Measurements from ENCODE around the gene MYO18A.
"Not testable (repeated sequence)": the region's sequence is repeated elsewhere in the genome, so short reads cannot be mapped to it uniquely, and the experiment has no call there.

The MYO18A gene

DNA sequence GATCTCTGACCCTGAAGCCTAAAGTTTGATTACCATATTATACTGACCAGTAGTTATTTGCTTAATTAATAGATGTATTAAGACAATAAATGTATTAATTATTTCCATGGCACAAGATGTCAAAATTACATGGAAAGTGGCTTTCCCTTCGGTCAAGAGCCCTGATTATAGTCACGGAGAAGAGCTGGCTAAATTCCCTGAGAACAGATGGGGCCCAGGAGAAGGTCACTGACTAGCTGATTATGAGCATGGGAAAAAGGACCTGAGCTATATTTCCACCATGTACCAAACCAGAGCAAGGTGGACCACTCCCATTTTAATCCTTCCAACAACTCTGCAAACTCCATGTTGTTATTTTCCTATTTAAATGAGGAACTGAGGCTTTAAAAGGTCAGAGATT, 12.9 kb upstream of the MYO18A start:
- no peak for DNase-seq

GRCh38 chr17:29190592-29191207, 10.5 kb upstream of the MYO18A start:
- DNase-seq = no peak

DNA sequence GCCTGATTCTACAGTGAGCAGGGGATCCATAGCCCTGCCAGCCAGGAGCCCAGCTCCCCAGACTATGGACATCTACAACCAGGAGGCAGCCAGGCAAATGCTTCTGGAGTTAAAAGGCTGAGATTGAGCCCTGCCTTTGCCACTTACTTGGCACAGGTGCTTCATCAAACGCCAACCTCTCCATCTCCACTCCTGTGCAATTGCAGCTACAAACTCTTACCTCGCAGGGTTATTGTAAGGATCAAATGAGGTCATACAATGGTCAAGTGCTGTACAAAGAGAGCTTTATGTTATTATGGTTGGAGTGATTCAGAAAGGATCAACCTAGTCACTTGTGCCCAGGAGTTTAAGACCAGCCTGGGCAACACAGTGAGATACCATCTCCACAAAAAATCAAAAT, 9.8 kb upstream of the MYO18A start:
- no peak for DNase-seq

- no peak for DNase-seq
These were observed 9.2 kb upstream of the MYO18A start for GRCh38 chr17:29189355-29189754.

DNA sequence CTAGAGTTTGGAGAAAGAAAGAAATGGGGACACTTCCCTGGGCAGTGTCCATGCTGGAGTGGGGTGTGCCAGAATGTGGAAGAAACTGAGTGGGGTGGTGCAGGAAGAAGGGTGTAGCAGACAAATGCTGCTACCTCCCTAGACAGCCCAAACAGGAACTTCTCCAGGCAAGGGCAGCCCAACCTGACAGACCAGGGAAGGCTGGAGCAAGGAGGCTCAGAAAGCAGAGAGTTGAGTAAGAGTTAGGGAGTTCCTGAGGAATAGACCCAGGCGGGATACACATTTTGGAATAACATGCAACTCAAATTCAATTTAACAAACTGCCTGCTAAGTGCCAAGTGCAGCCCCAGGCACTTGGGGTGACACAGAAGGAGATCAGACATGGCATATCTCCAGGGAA, 1.0 kb upstream of the MYO18A start:
- DNase-seq = no peak

GRCh38 chr17:29180788-29181160, 576 bp upstream of the MYO18A start:
- no peak for DNase-seq

DNA sequence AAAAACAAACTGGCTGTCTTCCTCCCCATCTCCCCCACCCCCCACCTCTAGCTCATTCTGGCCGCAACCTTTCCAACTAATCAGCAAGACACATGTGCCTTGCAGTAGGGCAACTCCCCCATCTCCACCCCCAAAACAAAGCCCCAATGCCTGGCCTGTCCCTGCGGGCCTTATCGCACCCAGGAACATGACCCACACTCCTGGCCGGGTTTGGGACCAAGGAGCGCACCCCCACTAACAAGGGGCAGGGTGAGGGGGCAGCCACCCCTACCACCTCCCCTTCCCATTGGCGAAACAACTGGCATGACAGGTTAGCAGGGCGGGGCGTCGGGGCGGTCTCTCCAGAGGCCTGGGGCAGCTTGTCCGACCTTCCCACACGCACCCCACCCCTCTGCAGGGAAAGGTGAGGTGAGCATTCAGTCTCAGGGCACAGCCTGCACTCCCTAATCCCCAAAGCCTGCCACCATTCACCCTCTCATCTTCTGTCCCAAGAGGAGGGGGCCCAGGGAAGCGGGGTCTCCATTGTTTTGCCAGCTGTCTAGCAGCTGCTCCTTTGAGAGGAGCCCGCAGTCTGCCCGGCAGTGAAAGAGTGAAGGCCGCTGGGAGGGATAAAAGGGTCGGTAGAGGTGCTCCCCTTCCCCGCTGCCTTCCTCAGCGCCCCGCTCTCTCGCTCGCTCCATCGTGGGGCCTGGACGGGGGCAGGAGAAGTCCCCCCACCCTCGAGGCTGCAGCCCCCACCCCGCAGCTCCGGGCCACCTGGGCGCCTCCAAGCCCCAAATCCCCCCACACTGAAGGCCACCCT, 765 bp downstream of the MYO18A start:
- no peak for DNase-seq

- DNase-seq = no peak
These were observed 1.4 kb downstream of the MYO18A start for GRCh38 chr17:29178750-29179231.

GRCh38 chr17:29177871-29178749, 2.1 kb downstream of the MYO18A start:
- no peak for DNase-seq

GRCh38 chr17:29177541-29177870, 2.7 kb downstream of the MYO18A start:
- DNase-seq = no peak

- peak in 3 of 4 experiments; percentile 16 to 33 (median 22) for DNase-seq
These were observed 3.4 kb downstream of the MYO18A start for GRCh38 chr17:29176558-29177351.

- DNase-seq = no peak
These were observed 4.8 kb downstream of the MYO18A start for GRCh38 chr17:29175349-29175748.

DNA sequence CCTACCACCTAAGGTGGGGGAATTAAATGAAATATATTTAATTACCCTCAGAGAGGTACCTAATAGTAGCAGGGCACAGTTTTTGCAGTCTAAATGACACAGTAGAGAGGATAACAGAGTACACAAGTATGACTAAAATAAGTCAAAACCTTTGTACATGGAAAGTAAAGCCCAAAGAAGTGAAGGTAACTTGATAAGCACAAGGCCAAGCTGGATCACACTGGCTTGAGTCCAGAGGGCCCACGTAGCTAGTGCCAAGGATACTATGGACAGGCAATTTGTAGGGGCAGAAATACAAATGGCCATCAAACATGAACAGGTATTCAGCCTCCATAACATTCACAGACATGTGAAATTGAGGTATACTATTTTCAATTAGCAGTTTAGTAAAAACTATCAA, 7.6 kb downstream of the MYO18A start:
- no peak for DNase-seq

GRCh38 chr17:29170682-29171081, 9.5 kb downstream of the MYO18A start:
- no peak for DNase-seq

GRCh38 chr17:29169806-29170591, 10.2 kb downstream of the MYO18A start:
- DNase-seq = no peak

- DNase-seq = not testable (repeated sequence)
These were observed 11.5 kb downstream of the MYO18A start for GRCh38 chr17:29168759-29169126.

- DNase-seq = no peak
These were observed 12.0 kb downstream of the MYO18A start for GRCh38 chr17:29168079-29168758.

DNA sequence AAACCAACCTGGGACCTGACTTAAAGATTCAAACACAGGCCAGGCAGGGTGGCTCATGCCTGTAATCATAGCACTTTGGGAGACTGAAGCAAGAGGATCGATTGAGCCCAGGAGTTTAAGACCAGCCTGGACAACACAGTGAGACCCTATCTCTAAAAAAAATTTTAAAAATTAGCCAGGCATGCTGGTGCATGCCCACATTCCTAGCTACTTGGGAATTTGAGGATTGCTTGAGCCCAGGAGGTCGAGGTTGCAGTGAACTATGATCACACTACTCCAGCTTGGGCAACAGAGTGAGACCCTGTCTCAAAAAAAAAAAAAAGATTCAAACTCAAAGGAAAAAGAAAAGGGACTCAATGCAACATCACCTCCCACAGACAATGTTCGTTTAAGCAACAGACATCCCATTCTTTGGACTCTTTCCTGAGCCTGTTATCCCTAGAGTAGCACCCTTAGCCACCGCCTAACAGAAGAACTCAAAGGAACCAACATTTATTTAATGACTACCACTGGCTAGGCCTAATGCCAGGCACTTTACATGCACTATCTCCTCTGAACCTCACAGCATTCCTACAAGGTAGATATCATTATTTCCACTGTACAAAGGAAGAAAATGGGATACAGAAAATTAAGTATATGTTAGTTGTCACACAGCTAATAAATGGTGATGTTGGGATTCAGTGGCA, 12.7 kb downstream of the MYO18A start:
- no peak for DNase-seq

DNA sequence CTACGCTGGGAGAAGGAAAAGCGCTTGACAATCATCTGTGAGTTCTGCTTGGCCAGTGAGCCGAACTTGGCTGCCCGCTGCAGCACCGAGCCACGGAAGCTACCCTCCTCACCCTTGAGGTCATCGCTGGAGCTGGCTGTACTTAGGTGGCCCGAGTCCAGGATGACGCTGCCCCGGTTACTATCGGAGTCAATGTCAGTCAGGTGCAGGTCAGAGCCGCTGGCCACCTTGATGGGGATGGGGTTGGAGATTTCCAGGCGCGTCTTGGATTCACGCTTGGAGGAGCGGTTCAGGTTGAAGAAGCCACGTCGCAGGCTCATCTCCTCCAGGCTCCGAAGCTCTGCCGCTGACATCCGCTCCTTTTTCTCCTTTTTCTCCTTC, 13.7 kb downstream of the MYO18A start:
- DNase-seq = no peak

- no peak for DNase-seq
These were observed 14.2 kb downstream of the MYO18A start for GRCh38 chr17:29165800-29166506.

Measured in activated naive CD4-positive, alpha-beta T cell (primary cell).